ENCODE measurements around the gene CMC1.

The CMC1 gene

GRCh38 chr3:28224430-28224829 lies 17.0 kb upstream of the CMC1 start:
- H3K4me1 ChIP-seq (ENCODE audit: insufficient read depth, low read length): no peaks in the 10 kb centered on the region
- H3K27me3 ChIP-seq (ENCODE audit: insufficient read depth, low read length): no peaks in the 10 kb centered on the region
- no peak overlapping the region for H2AFZ ChIP-seq (ENCODE audit: low read depth, low read length)
- no peak overlapping the region for H3K4me3 ChIP-seq (ENCODE audit: low read length)
- no peaks in the 10 kb centered on the region for H3K36me3 ChIP-seq (ENCODE audit: insufficient read depth, low read length)
- H3K9me3 ChIP-seq (ENCODE audit: low read length): no peaks in the 10 kb centered on the region

- H3K4me1 ChIP-seq (ENCODE audit: insufficient read depth, low read length): no peaks in the 10 kb centered on the region
- no peaks in the 10 kb centered on the region for H3K27me3 ChIP-seq (ENCODE audit: insufficient read depth, low read length)
- no peak overlapping the region for H3K4me3 ChIP-seq (ENCODE audit: low read length)
- no peaks in the 10 kb centered on the region for H3K9me3 ChIP-seq (ENCODE audit: low read length)
- no peak overlapping the region for H2AFZ ChIP-seq (ENCODE audit: low read depth, low read length)
- H3K36me3 ChIP-seq (ENCODE audit: insufficient read depth, low read length): no peaks in the 10 kb centered on the region
Observed at GRCh38 chr3:28226020-28226419, 15.4 kb upstream of the CMC1 start.

GRCh38 chr3:28228623-28229022 lies 12.8 kb upstream of the CMC1 start:
- Histone ChIP-seq H3K9me3 (ENCODE audit: low read length) (no peaks in the 10 kb centered on the region), H3K36me3 (ENCODE audit: insufficient read depth, low read length) (no peaks in the 10 kb centered on the region), H3K4me3 (ENCODE audit: low read length) (no peak overlapping the region), H3K4me1 (ENCODE audit: insufficient read depth, low read length) (no peaks in the 10 kb centered on the region), H3K27me3 (ENCODE audit: insufficient read depth, low read length) (no peaks in the 10 kb centered on the region), H2AFZ (ENCODE audit: low read depth, low read length) (no peak overlapping the region)

- no peak overlapping the region for H2AFZ ChIP-seq (ENCODE audit: low read depth, low read length)
- no peaks in the 10 kb centered on the region for H3K36me3 ChIP-seq (ENCODE audit: insufficient read depth, low read length)
Observed at GRCh38 chr3:28232659-28233058, 8.8 kb upstream of the CMC1 start.

GRCh38 chr3:28234454-28234853 lies 7.0 kb upstream of the CMC1 start:
- Histone ChIP-seq H3K9me3 (ENCODE audit: low read length) (no peaks in the 10 kb centered on the region), H2AFZ (ENCODE audit: low read depth, low read length) (no peak overlapping the region), H3K4me1 (ENCODE audit: insufficient read depth, low read length) (no peaks in the 10 kb centered on the region), H3K27me3 (ENCODE audit: insufficient read depth, low read length) (no peaks in the 10 kb centered on the region), H3K4me3 (ENCODE audit: low read length) (no peak overlapping the region), H3K36me3 (ENCODE audit: insufficient read depth, low read length) (no peaks in the 10 kb centered on the region)

More at GRCh38 chr3:28232659-28233058, 8.8 kb upstream of the CMC1 start:
- no peaks in the 10 kb centered on the region for H3K9me3 ChIP-seq (ENCODE audit: low read length)
- H3K4me3 ChIP-seq (ENCODE audit: low read length): no peak overlapping the region
- H3K4me1 ChIP-seq (ENCODE audit: insufficient read depth, low read length): no peaks in the 10 kb centered on the region
- no peaks in the 10 kb centered on the region for H3K27me3 ChIP-seq (ENCODE audit: insufficient read depth, low read length)

GRCh38 chr3:28239108-28239507 lies 2.3 kb upstream of the CMC1 start:
- Histone ChIP-seq H3K36me3 (ENCODE audit: insufficient read depth, low read length) (no peaks in the 10 kb centered on the region), H3K4me3 (ENCODE audit: low read length) (no peak overlapping the region), H2AFZ (ENCODE audit: low read depth, low read length) (no peak overlapping the region), H3K9me3 (ENCODE audit: low read length) (no peaks in the 10 kb centered on the region), H3K4me1 (ENCODE audit: insufficient read depth, low read length) (peaks cover 7% of the 10 kb centered on the region), H3K27me3 (ENCODE audit: insufficient read depth, low read length) (no peaks in the 10 kb centered on the region)

GRCh38 chr3:28240441-28240840 lies 978 bp upstream of the CMC1 start:
- Histone ChIP-seq H3K4me3 (ENCODE audit: low read length) (peak overlapping the region; percentile 84), H3K27me3 (ENCODE audit: insufficient read depth, low read length) (no peaks in the 10 kb centered on the region), H3K36me3 (ENCODE audit: insufficient read depth, low read length) (no peaks in the 10 kb centered on the region), H2AFZ (ENCODE audit: low read depth, low read length) (peak overlapping the region; percentile 79), H3K9me3 (ENCODE audit: low read length) (no peaks in the 10 kb centered on the region), H3K4me1 (ENCODE audit: insufficient read depth, low read length) (peaks cover 7% of the 10 kb centered on the region)

- H3K4me3 ChIP-seq (ENCODE audit: low read length): peak overlapping the region; percentile 84
Observed at GRCh38 chr3:28242519-28242918, 1.1 kb downstream of the CMC1 start.

GRCh38 chr3:28243424-28244106 lies 2.1 kb downstream of the CMC1 start:
- no peak overlapping the region for H3K4me3 ChIP-seq (ENCODE audit: low read length)
- H3K27me3 ChIP-seq (ENCODE audit: insufficient read depth, low read length): no peaks in the 10 kb centered on the region
- no peak overlapping the region for H2AFZ ChIP-seq (ENCODE audit: low read depth, low read length)
- peaks cover 7% of the 10 kb centered on the region for H3K4me1 ChIP-seq (ENCODE audit: insufficient read depth, low read length)
- no peaks in the 10 kb centered on the region for H3K9me3 ChIP-seq (ENCODE audit: low read length)
- H3K36me3 ChIP-seq (ENCODE audit: insufficient read depth, low read length): no peaks in the 10 kb centered on the region

More at GRCh38 chr3:28242519-28242918, 1.1 kb downstream of the CMC1 start:
- no peaks in the 10 kb centered on the region for H3K27me3 ChIP-seq (ENCODE audit: insufficient read depth, low read length)
- no peaks in the 10 kb centered on the region for H3K36me3 ChIP-seq (ENCODE audit: insufficient read depth, low read length)
- no peaks in the 10 kb centered on the region for H3K9me3 ChIP-seq (ENCODE audit: low read length)
- peaks cover 7% of the 10 kb centered on the region for H3K4me1 ChIP-seq (ENCODE audit: insufficient read depth, low read length)
- H2AFZ ChIP-seq (ENCODE audit: low read depth, low read length): peak overlapping the region; percentile 79

- H3K4me1 ChIP-seq (ENCODE audit: insufficient read depth, low read length): peaks cover 7% of the 10 kb centered on the region
- no peaks in the 10 kb centered on the region for H3K27me3 ChIP-seq (ENCODE audit: insufficient read depth, low read length)
- no peak overlapping the region for H2AFZ ChIP-seq (ENCODE audit: low read depth, low read length)
- no peak overlapping the region for H3K4me3 ChIP-seq (ENCODE audit: low read length)
- no peaks in the 10 kb centered on the region for H3K9me3 ChIP-seq (ENCODE audit: low read length)
- H3K36me3 ChIP-seq (ENCODE audit: insufficient read depth, low read length): no peaks in the 10 kb centered on the region
Observed at GRCh38 chr3:28244491-28244890, 3.1 kb downstream of the CMC1 start.

- peaks cover 2% of the 10 kb centered on the region for H3K9me3 ChIP-seq (ENCODE audit: low read length)
- no peaks in the 10 kb centered on the region for H3K27me3 ChIP-seq (ENCODE audit: insufficient read depth, low read length)
- no peak overlapping the region for H2AFZ ChIP-seq (ENCODE audit: low read depth, low read length)
- no peaks in the 10 kb centered on the region for H3K36me3 ChIP-seq (ENCODE audit: insufficient read depth, low read length)
- H3K4me3 ChIP-seq (ENCODE audit: low read length): no peak overlapping the region
- peaks cover 4% of the 10 kb centered on the region for H3K4me1 ChIP-seq (ENCODE audit: insufficient read depth, low read length)
Observed at GRCh38 chr3:28247286-28247685, 5.9 kb downstream of the CMC1 start.

GRCh38 chr3:28250999-28251398 lies 9.6 kb downstream of the CMC1 start:
- H2AFZ ChIP-seq (ENCODE audit: low read depth, low read length): no peak overlapping the region
- no peak overlapping the region for H3K4me3 ChIP-seq (ENCODE audit: low read length)
- peaks cover 2% of the 10 kb centered on the region for H3K9me3 ChIP-seq (ENCODE audit: low read length)

GRCh38 chr3:28252001-28252431 lies 10.6 kb downstream of the CMC1 start:
- Histone ChIP-seq H3K4me1 (ENCODE audit: insufficient read depth, low read length) (no peaks in the 10 kb centered on the region), H3K9me3 (ENCODE audit: low read length) (peaks cover 2% of the 10 kb centered on the region), H3K36me3 (ENCODE audit: insufficient read depth, low read length) (no peaks in the 10 kb centered on the region), H2AFZ (ENCODE audit: low read depth, low read length) (no peak overlapping the region), H3K27me3 (ENCODE audit: insufficient read depth, low read length) (no peaks in the 10 kb centered on the region), H3K4me3 (ENCODE audit: low read length) (no peak overlapping the region)

More at GRCh38 chr3:28250999-28251398, 9.6 kb downstream of the CMC1 start:
- H3K4me1 ChIP-seq (ENCODE audit: insufficient read depth, low read length): no peaks in the 10 kb centered on the region
- H3K27me3 ChIP-seq (ENCODE audit: insufficient read depth, low read length): no peaks in the 10 kb centered on the region
- no peaks in the 10 kb centered on the region for H3K36me3 ChIP-seq (ENCODE audit: insufficient read depth, low read length)

Data from neuron (in vitro differentiated cells).